ENCODE measurements around the gene MYL5.

DNA sequence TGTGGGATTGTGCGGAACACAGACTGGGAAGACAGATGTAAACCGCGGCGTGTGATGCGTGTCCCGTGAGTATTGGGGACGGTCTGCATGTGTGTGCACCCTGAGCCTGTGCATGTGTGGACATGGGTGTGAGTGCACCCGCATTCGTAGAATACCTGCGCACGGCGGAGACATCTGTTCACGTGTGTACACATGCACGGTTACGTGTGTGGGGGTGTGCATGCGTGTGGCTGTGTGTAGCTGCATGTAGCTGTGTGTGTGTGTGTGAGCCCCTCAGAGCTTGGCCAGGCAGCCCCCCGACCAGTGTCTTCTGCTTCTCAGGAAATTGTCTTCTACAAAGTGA lies 19.9 kb upstream of the MYL5 start:
- no peak for TF ChIP-seq CTCF (IDR thresholded peaks at IDR 0.05)
- no peak for TF ChIP-seq POLR2A (IDR thresholded peaks at IDR 0.05)
